Ovary (tissue), 3 donors: ENCODE measurements around the gene MSANTD2.

Source experiments
- EP300 ChIP-seq: sonication (generic); formaldehyde crosslinking; IDR thresholded peaks from one replicate; pipeline ENCODE4 v1.6.1; 2017; ENCODE audit warnings: antibody characterized with exemption
- POLR2A ChIP-seq: fragments of 450-650 bp; IDR thresholded peaks from one replicate; pipeline ENCODE4 v1.6.1; 2017; ENCODE audit warnings: antibody characterized with exemption, mild to moderate bottlenecking, moderate library complexity
- TF ChIP-seq, protein P1 (sequence below), 3 donors: fragments of 450-650 bp in 2 of 3; fragments of 200-600 bp in 1 of 3; IDR thresholded peaks; one replicate each; pipeline versions ENCODE4 v1.5.1 to v1.8.0; 2016 to 2022; ENCODE audit warnings: antibody characterized with exemption in 3 of 3, mild to moderate bottlenecking in 1 of 3
- donor health status: DM: no; HTN: no; CAD: no.

DNA sequence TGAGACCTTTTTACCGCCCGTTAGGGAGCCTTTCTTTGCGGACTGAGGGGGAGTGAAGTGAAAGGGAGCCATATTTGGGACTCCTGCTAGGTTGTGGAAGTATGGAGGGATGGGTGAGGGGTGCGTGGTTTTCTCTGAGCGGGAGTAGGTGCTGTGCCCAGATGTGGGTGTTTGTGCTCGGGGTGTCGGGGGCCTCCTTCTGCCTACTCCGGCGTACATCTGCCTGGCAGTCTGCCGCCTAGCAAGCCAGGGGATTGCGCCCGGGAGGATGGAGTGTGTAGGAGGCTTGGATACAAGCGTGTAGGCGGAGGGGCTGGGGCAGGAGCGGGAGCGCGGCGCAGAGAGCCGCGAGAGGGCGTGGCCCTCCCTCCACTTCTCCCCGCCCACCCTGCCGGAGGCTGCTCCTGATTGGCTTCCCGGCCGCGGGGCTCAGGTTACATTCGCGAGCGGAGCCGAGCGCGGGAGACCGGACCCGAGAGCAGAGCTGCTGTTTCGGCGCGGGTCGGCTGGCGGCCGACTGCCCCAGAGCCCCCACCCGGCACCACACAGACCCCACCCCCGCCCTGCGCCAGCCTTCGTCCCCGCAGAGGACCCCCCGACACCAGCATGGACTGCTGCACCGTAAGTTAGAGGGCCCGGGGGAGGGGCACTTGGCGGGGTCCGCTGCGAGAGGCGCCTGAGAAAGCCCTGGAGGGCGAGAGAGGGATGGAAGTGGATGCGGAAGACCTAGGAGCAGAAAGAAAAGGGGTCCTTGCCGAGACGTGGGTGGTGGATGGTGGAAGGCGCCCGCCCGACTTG is 60.5 kb downstream of the MSANTD2 start, which contains the start of gene NRGN:
- TF ChIP-seq POLR2A (no peak), EP300 (no peak)
- TF ChIP-seq, protein P1, sequence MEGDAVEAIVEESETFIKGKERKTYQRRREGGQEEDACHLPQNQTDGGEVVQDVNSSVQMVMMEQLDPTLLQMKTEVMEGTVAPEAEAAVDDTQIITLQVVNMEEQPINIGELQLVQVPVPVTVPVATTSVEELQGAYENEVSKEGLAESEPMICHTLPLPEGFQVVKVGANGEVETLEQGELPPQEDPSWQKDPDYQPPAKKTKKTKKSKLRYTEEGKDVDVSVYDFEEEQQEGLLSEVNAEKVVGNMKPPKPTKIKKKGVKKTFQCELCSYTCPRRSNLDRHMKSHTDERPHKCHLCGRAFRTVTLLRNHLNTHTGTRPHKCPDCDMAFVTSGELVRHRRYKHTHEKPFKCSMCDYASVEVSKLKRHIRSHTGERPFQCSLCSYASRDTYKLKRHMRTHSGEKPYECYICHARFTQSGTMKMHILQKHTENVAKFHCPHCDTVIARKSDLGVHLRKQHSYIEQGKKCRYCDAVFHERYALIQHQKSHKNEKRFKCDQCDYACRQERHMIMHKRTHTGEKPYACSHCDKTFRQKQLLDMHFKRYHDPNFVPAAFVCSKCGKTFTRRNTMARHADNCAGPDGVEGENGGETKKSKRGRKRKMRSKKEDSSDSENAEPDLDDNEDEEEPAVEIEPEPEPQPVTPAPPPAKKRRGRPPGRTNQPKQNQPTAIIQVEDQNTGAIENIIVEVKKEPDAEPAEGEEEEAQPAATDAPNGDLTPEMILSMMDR (IDR thresholded peaks at IDR 0.05): no peak
